ENCODE results near the gene FAM72C.
"Not testable (repeated sequence)": the region's sequence is repeated elsewhere in the genome, so short reads cannot be mapped to it uniquely, and the experiment has no call there.

FAM72C gene

DNA sequence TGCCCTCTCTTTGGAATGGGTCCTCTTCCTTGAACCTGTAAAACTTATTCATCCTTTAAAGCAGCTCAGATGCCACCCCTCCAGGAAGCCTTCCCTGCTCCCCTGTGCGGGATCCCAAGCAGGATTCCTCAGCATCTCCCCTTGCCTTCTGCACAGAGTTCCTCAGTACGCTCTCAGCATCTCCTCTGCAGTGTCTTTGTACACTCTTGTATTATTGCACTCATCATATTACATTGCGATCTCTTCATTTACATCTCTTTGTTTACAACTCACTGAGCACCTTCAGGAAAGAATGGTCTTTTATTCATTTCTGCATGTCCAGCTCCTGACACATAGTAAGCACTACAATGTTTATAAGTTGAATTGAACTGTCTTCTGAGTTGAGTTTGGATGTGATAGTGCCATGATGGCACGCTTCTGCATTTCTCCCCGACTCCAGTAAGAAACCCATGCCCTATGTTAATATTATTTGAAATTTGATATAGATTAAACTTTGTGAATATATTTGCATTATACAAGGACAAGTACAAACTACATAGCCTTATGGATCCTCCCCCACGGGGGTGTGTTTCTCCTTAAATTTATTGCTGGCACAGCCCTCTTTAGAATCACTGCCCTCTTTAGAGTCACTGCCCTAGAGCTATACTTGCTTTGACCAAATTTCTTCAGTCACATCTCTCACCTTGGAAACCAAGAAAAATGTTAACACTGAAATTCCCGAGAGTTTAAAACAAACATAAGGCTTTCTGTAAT is 13.1 kb upstream of the FAM72C start:
- not testable (repeated sequence) for ATAC-seq, DNase-seq

DNA sequence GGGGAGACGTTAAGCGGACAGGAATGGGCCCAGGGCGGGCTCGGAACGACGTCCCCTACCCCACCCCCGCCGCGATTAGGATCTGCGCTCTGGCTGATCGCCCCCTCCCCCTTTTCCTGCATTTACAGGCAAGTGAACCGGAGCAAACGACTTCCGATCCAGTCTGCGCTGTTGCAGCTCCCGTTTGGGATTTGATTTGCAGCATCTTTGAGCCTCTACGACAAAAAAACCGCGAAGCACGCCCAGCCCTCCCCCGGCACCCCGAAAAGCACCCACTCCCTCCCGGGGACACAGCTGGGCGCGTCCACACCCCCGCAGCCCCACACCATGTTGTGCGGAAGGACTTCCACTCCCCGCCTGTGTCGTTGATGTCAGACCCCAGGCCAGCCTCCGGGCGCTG is 2.6 kb upstream of the FAM72C start:
- ATAC-seq: not testable (repeated sequence)
- peak; percentile 2 for DNase-seq

DNA sequence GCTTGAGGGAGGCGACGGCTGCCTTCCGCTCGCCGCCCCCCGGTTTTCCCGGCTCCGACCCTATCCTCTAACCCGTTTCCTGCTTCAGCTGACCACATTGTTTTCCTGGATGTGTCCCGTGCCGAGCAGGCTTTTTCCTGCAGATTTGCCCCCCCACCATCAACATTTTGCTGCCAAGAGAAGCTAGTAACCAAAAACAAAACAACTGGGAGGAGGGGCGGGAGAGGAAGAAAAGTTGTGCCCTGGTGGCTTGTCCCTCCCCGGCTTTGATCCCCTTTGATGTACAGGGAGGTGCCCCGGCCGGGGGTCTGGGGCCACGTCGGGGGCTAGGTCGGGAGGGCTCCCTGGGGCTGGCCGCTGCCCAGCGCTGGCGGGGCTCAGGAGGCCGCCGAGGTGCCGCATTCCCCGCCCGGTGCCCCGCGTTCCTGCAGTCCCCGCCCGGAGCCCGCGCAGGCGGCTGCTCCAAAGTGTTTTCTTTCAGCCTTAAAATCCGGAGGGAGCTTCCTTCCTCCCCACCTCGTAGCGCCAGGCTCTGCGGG is 2.2 kb upstream of the FAM72C start:
- DNase-seq, ATAC-seq: not testable (repeated sequence)

DNA sequence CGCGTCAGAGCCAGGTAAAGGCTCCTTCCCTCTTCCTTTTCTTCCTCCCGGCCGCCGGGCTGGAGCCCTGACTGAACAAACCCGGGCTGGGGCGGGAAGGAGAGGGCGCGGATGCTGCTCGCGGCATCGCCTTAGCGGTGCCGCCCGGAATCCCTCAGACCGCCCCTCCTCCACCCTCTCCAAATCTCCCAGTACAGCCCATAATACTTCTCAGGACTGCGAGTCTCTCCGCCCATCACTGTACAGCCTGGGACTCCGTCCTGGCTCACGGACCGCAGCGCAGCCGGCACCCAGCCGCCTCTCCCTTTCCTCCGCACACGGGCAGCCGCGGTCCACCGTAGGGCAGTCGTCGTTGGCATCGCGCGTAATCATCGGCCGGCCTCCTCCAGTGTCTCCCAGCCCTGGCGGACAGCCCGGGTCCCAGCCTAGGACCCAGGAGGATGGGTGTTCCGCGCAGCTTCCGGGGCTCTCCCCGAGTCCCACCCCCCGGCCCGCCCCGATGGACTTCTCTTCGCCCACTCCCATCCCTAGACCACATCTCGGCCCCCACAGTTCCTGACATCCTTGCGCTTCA is 1.1 kb upstream of the FAM72C start:
- DNase-seq: not testable (repeated sequence)
- peak; percentile 25 for ATAC-seq

DNA sequence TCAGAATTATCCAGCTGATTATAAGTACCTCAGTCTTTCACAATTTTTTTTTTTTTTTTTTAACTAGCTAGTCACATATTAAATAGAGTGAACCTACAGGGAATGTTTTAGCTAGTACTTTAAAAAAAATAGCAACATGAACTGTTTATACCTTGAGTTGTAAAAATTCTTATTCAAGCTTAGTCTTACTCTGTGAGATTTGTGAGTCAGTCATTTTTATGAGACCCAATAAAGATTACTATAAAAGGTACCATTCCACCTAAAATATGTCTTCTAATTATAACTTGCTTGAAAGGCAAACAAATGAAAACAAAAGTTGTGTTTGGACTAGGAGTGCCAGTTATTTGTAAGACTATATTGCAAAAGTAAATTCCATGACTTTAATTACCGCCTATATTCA is 5.9 kb downstream of the FAM72C start:
- ATAC-seq, DNase-seq: not testable (repeated sequence)

DNA sequence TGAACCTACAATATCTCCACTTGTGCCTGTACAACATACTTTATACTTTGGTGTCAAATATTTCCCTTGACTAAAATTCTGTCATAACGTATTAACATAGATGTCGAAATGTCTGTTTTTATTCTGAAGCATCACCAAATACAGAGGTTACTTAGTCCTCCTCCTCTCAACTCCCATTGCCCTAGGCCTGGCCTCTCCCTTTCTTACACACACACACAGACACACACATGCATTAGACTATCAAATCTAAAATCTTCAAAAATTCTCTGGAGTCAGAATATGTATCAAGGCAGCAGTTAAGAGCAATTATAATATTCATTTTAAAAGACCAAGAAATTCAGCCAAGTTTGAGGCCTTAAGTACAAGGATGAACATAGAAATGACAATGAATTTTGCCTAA is 7.5 kb downstream of the FAM72C start:
- not testable (repeated sequence) for DNase-seq, ATAC-seq

DNA sequence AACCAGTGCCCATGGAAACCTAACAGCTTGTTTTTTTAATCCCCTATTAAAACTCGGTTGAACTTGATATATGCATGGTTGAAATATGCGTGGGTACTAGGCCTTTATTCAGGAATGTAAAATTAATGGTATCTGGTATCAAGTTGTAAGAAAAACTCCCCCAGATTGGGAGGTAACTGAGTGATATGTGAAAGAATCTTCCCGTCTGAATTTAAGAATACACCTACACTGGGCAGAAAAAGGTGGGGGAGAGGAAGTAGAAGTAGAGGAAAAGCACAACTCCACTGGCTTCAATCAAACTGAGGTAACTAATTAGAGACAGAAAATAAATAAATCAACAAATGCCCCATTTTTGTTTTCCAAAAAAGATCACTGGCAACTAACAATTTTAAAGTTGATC is 15.9 kb downstream of the FAM72C start:
- not testable (repeated sequence) for ATAC-seq, DNase-seq

DNA sequence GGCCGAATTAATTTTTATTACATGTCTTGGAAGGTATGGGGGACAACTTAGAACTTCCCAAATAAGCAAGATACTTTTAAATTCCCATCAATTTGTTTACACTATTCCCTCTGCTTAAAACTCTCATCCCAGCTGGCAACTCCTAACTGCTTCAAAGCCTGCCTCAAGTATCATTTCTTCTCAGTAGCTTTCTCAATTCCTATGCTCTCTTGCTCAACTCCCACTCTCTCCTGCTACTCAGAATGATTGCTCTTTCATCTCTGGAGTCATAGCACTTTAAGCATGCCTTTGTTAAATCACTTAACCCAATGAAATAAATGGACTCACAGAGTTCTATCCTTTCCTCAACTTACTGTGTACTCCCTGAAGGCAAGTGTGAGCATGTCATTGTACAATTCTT is 18.9 kb downstream of the FAM72C start:
- ATAC-seq: not testable (repeated sequence)

DNA sequence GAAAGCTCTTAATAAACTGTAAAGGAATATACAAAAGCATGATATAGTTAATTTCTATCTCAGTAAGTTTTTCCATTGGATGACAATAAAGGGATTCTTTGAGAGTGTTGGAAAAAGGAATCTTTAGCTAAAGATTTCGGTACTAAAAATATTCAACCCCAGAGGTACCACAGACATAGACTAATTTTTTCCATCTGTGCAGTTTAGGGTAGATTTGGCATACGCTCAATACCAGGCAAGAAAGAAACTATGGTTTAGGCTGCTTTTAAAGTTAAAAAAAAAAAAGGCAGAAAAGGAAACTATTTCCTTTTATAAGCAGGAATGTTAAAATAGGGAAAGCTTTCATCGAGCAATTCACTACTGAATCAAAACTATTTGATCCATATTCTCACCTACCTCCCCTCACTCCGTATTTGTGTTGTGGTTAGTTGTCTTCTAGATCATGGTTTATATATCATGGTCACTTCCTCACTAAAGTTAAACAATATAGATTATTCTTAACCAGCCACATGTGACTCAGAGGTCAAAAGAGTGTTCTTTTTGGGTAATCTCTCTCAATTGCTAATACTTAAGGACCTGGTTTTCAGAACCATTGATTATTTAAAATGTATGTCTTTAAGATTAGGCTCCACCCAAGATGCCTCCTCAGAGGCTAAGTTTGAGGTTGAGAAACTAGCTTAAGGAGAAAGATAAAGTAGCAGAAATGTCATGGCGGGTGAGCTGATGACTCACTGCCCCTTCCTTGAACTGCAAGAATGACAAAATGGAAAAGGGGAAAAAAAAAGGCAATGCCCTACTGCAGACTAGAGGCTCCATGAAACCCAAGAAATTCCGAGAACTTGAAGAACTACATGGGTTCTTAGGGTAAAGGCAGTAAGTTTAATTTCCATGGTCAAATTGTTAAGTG is 20.0 kb downstream of the FAM72C start:
- DNase-seq: not testable (repeated sequence)
- ATAC-seq: peak; percentile 76

More for the DNA sequence above, 18.9 kb downstream of the FAM72C start:
- not testable (repeated sequence) for DNase-seq

DNA sequence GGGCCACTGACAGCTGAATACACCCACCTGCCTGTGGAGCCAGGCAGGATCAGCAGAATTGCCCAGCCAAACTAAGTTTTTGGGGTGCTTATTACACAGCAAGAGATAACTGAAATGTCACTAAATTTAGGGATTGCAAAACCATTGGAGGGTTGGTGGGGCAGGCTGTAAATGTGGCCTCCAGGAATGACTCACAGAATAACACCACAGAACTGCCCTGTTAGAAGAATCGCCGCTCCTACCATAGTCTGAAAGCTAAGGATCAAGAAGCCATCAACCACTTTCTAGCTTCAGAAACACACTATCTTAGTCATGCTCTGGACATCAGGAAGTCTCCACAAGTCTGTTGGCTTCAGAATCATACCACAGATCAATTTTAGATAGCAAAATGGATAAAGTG is 24.0 kb downstream of the FAM72C start:
- ATAC-seq, DNase-seq: not testable (repeated sequence)

DNA sequence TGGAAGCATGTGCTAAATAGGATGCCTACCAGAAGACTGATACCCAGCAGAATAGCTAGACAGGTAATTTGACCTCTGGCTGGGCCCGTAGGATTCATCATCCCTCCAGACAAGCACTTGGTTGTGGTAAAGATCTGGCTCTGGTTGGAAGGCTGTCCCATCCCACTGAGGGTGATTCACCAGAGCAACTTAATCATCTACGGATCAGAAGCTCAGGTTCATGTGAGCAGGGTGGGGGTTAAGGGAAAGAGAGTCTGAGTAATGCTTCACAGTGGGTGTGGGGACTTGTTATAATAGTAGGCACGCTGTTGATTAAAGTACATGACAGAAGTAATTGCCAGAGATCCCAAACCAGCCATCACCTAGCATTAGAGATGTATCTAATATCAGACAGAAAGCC is 26.5 kb downstream of the FAM72C start:
- peak; percentile 57 for ATAC-seq

DNA sequence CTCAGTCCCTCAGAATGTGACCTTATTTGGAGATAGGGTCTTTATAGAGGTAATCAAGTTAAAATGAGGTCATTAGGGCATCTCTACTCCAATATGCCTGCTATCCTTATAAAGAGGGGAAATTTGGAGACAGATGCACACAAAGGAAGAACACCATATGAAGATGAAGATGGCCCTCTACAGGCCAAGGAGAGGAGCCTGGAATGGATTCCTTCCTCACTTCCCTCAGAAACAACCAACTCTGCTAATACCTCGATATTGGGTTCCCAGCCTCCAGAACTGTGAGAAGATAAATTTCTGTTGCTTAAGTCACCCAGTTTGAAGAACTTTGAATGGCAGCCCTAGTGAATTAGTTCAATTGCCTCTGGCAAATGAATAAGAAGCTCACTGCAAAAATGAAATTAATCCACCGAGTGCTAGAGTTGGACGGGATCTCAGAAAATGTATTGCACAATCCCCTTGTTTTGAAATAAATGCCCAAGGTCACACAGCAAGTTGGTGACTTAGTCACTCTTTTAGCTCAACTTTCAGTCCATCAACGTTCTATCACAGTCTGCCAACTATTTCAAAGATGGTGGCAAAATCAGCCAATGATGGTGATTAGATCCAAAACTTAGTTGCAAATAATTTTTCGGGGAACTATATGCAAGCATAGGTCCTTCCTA is 27.1 kb downstream of the FAM72C start:
- DNase-seq, ATAC-seq: not testable (repeated sequence)

More for the DNA sequence above, 26.5 kb downstream of the FAM72C start:
- DNase-seq: not testable (repeated sequence)

DNA sequence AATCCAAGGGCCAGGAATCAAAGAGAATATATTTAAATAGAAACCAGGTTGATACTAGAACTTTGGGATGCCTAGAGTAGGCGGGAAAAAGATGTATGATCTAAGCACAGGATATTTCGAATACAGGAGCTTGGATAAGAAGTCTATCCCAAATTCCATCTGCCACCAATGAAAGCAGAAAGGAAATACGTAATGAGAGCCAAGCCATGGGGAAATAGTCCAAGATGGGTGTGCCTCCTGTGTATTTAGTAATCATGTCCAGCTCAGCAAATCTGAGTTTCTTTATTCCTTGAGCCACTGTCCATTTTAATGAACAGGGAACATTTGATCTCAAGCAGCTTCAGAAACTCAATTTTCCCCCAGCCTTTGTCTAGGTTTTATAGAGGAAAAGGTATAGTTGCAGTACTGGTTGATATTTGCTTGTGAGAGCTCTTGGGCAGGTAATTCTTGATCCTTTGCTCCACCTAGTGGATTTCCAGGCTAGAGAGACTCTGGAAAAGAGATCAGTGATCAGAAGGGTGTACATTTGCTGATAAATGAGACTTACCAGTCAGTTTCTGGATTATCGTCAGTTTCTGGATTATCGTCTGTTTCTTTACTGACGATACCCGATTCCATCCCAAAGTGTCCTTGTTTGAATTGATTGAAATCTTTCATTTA is 28.3 kb downstream of the FAM72C start:
- DNase-seq, ATAC-seq: not testable (repeated sequence)

DNA sequence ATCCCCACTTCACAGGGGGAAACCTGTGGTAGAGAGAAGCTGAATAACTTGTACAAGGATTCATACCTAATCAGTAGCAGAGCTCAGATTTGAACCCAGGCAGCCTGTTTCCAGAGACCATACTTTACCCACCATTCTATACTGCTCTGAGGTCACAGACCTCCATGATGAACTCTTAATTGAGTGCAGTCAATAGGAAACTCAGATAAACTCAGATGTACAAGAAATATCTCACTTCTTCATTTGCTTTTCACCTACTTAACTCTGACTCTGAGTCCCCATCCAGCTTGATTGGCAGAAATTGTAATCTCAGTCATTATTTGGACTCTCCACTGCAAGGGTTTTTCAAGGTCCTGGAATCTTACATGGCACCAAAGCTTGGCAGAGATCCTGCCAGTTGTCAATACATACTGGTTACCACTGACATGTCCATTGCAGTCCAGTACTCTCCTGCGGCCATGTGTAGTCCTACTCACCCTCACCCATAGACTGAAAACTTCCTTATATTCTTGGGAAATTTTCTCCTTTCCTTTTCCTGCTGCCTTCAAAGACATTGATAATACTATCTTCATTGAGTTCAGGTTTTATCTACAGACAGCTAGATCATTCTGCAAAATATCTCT is 29.4 kb downstream of the FAM72C start:
- not testable (repeated sequence) for DNase-seq, ATAC-seq

DNA sequence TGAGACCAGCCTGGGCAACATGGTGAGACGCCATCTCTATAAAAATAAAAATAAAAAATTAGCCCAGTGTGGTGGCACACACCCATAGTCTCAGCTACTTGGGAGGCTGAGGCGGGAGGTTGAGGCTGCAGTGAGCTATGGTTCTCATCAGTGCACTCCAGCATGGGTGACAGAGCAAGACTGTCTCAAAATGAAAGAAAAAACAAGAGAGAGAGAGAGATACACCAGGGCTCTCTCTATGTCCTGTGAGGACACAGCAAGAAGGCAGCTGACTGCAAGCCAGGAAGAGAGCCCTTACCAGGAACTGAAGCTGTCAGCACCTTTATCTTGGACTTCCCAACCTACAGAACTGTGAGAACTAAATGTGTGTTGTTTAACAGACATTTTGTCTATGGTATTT is 32.1 kb downstream of the FAM72C start:
- DNase-seq: not testable (repeated sequence)
- ATAC-seq: peak; percentile 59

DNA sequence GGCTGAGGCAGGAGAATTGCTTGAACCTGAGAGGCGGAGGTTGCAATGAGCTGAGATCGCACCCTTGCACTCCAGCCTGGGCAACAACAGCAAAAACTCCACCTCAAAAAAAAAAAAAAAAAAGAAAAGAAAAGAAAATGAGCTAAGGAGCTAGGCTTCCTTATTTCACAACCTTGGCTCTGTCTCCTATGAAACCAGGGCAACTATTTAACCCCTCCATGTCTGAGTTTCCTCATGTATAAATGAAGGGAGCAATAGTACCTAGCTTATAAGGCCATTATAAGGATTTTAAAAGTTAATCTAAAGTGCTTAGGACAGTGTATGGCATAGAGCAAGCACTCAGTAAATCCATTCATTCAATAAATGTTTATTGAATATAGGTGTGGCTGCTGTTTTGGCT is 32.9 kb downstream of the FAM72C start:
- not testable (repeated sequence) for DNase-seq, ATAC-seq

DNA sequence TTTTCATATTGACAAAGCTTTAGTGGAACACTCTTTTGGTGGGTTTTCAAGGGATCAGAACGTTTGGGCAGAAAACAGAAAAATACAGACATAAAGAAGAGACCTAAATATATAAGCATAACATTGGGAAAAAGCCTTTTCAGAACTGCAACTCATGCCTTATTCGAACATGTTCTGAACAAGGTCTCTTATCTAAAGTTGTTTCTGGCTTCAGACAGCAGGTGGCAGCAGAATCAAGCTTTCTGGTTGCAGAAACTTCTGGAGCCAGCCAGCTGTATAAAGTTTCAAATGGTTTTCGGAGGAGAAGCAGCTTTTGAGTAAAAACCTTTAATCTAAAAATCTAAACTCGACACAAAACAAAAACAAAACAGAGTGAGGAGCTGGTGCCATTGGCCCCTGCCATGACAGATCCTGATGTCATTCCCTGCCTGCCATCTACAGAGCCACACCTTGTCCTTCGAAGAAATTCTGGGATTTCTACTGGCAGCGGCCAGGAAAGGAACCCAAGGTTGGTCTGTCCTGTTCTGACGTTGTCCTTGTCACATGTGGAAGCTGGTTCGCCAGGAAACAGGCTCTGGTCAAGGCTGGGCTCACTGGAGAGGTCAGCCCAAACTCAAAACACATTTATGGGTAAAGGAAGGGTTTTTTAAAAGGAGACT is 35.2 kb downstream of the FAM72C start:
- ATAC-seq (peak; percentile 49), DNase-seq (peak; percentile 26)

DNA sequence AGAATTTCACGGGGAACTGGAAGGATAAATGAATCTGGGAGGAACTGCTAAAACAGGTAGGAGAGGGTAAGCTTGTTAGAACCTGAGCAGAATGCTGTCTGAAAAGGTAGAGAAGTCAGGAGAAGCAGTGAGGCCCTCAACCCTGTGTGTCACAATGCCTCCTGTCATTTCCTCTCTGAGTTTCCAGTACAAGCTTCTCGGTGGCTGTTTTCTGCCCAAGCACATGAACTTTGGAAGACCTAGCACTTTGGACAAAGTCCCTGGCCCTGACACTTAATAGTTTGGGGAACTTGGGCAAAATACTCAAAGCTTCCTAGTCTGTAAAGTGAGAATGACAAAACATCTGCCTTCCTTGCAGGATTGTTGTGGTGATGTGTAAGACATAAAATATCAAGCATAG is 52.7 kb downstream of the FAM72C start:
- not testable (repeated sequence) for DNase-seq, ATAC-seq

DNA sequence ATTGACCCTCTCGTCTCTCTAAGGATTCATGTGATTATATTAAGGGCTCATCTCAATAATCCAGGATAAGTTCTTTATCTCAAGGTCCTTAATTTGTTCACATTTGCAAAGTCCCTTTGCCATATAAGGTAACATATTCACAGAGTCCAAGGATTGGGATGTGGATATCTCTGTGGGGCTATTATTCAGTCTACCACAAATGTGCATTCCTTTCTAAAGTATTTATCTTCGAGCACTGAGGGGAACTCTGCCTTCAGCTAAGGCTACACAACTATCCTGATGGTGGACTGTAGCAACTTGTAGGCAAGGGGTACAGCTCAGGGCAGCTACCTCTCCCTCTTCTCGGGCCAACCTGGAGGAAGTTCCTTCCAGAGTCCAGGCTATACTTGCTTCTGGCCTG is 53.2 kb downstream of the FAM72C start:
- not testable (repeated sequence) for DNase-seq, ATAC-seq

DNA sequence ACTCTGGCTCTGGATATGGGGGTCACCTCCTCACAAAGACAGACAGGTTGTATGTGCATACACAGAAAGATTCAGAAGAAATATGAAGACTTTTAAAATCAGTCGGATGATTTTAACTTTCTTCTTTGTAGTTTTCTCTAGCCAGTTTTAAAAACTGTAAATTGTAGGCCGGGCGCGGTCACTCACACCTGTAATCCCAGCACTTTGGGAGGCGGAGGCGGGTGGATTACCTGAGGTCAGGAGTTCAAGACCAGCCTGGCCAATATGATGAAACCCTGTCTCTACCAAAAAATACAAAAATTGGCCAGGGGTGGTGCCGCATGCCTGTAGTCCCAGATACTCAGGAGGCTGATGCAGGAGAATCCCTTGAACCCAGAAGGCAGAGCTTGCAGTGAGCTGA is 58.1 kb downstream of the FAM72C start:
- ATAC-seq, DNase-seq: not testable (repeated sequence)

Data from stimulated activated naive CD8-positive, alpha-beta T cell treated with anti-CD3 and anti-CD28 coated beads, Interleukin-15, Interleukin-2, amounts not matched to agents 100 U/mL and 50 U/mL, for 24 hours (primary cell).